ENCODE data around the gene TFEB.

The TFEB gene

GRCh38 chr6:41721414-41721813 is 14.0 kb downstream of the TFEB start:
- DNase-seq, result no peak

- DNase-seq, result no peak
Measured at GRCh38 chr6:41720783-41721182, 14.6 kb downstream of the TFEB start.

GRCh38 chr6:41720262-41720620 is 15.2 kb downstream of the TFEB start:
- no peak for DNase-seq

- no peak for DNase-seq
Measured at GRCh38 chr6:41719436-41720261, 15.8 kb downstream of the TFEB start.

- no peak for DNase-seq
Measured at GRCh38 chr6:41718828-41719227, 16.6 kb downstream of the TFEB start.

GRCh38 chr6:41717392-41717736 is 18.0 kb downstream of the TFEB start:
- no peak for DNase-seq

GRCh38 chr6:41716516-41717391 is 18.7 kb downstream of the TFEB start:
- DNase-seq, result no peak

GRCh38 chr6:41715795-41716515 is 19.5 kb downstream of the TFEB start:
- DNase-seq, result no peak

- DNase-seq, result no peak
Measured at GRCh38 chr6:41714556-41715273, 20.7 kb downstream of the TFEB start.

- DNase-seq, result no peak
Measured at GRCh38 chr6:41713650-41714291, 21.6 kb downstream of the TFEB start.

GRCh38 chr6:41713159-41713649 is 22.2 kb downstream of the TFEB start:
- DNase-seq, result no peak

- no peak for DNase-seq
Measured at GRCh38 chr6:41712651-41713103, 22.7 kb downstream of the TFEB start.

GRCh38 chr6:41711323-41712038 is 23.9 kb downstream of the TFEB start:
- DNase-seq, result no peak

- DNase-seq, result no peak
Measured at GRCh38 chr6:41709375-41709774, 26.0 kb downstream of the TFEB start.

GRCh38 chr6:41708856-41709255 is 26.6 kb downstream of the TFEB start:
- DNase-seq, result no peak

GRCh38 chr6:41707565-41708200 is 27.7 kb downstream of the TFEB start:
- no peak for DNase-seq

- DNase-seq, result no peak
Measured at GRCh38 chr6:41706876-41707564, 28.4 kb downstream of the TFEB start.

- no peak for DNase-seq
Measured at GRCh38 chr6:41705996-41706835, 29.2 kb downstream of the TFEB start.

GRCh38 chr6:41705311-41705995 is 30.0 kb downstream of the TFEB start:
- DNase-seq, result no peak
